GM19351 (cell line): Measurements from ENCODE around the gene F5.
"Not testable (repeated sequence)": the region's sequence is repeated elsewhere in the genome, so short reads cannot be mapped to it uniquely, and the experiment has no call there.

Experiments used
- ATAC-seq: cut with Tn5 transposase; IDR thresholded peaks from one replicate; pipeline ENCODE4 v1.9.1; 2021; ENCODE audit warnings: mild to moderate bottlenecking, moderate library complexity; ENCODE audit not compliant: unreplicated experiment

Gene F5

GRCh38 chr1:169511316-169512005 lies 74.8 kb downstream of the F5 start:
- no peak for ATAC-seq

DNA sequence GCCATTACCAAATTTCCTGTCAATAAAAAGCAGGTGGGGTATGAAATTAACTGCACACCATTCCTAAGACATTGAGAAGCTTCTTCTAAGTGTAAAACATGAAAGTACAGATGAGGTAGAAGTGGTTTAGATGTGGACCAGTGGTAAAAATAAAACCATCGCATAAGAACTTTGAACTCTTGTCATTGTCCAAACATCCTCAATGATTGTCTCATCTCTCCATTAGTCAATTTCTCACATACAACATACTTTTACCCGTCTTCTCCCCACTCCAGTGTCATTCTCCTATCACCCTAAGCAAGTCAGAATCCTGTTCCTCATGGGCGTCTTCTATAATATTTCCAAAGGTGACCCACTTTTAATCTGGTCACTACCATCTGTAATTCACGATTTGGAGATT lies 76.2 kb downstream of the F5 start:
- ATAC-seq = no peak

DNA sequence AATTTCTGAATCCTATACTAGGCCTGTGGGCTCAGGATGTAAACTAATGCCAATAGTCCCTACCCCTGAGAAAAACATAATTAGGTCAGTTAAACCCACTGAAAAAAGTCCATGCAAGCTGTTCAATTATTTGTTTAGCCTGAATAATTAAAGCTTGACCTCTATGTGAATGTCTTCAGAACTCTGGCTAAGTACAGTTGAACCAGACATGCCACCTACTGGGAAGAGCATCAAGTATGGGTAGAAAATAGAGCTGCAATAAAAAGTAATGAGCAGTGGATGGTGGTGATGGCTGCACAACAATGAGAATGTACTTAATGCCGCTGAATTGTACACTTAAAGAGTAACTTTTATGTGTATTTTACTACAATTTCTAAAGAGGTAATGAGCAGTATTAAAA lies 76.9 kb downstream of the F5 start:
- ATAC-seq = no peak

DNA sequence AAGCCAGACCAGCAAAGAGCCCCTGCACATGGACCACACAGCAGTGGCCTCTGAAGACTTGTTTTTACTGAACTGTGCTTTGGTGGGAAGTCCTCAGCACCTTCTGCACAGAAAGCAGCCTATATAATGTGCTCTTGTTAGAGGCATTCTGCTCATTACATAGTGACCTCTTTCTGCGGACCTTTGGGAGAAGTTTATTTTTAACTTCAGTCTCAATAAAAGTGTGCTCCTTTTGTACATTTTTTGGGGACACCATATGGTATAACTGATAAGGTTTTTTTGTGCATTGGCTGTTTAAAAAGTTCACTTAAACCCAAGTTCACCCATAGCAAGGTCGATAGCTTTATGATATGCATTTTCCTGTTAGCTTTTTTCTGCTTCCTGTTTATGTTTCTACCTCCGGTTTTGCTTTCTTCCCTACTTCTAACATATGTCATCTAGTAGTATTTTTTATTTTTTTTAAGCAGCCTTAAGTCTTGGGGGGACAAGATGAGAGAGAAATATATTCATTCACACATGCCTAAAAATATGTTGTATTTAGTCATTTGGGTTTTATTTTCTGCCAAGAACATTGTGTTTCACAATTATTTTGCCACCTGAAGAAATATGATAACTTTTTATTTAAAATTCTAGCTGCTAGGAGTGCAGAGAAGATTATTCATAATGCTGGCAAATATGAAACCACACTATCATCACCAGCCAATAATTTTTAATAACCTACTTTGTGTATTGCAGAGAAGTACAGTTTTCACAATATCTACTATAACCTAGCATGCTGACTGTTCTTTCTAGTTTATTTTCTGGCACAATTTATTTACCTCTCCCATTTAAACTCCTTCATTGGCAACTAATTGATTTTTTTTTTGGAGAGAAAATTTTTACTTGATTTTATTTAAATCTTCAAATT lies 77.6 kb downstream of the F5 start:
- ATAC-seq = no peak

DNA sequence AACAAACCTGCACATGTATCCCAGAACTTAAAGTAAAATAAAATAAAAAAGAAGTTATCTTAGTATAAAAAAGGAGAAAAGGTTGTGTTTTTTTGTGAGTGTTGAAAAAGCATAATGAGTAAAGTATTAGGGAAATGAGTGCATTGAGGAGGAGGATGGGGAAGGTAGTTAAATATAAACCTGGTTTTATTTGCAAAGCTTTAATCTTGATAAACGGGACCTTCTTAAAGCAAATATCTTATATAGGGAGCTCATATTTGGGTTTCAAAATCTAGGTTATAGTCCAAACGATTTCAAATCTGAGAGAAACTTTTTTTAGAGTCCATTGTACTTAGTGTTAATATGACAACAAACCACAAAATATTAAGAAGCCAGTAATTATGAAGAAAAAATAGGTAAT lies 78.9 kb downstream of the F5 start:
- ATAC-seq = no peak

GRCh38 chr1:169503601-169504000 lies 82.7 kb downstream of the F5 start:
- not testable (repeated sequence) for ATAC-seq

- no peak for ATAC-seq
These were observed 86.5 kb downstream of the F5 start for GRCh38 chr1:169499807-169500206.

- ATAC-seq = no peak
These were observed 89.0 kb downstream of the F5 start for GRCh38 chr1:169497317-169497716.

- ATAC-seq = no peak
These were observed 90.4 kb downstream of the F5 start for GRCh38 chr1:169495916-169496315.

GRCh38 chr1:169495046-169495775 lies 91.1 kb downstream of the F5 start:
- ATAC-seq = no peak

GRCh38 chr1:169494343-169494742 lies 91.9 kb downstream of the F5 start:
- no peak for ATAC-seq

GRCh38 chr1:169493251-169493650 lies 93.0 kb downstream of the F5 start:
- ATAC-seq = no peak

GRCh38 chr1:169491845-169492281 lies 94.4 kb downstream of the F5 start:
- peak; percentile 65 for ATAC-seq

DNA sequence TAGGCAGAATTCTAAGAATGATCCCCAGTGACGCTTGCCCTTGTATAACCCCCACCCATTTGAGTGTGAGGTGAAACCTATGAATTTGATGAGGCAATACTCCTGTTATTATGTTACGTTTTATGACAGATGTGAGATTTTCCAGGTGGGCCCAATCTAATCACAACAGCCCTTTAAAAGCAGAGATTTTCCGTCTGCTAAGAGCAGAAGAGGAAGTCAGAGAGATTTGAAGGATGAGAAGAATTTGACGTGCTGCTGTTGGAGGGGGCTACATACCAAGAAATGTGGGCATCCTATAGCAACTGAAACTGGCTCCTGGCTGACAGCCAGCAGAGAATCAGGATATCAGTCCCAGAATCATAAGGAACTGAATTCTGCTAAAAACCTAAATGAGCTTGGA lies 98.1 kb downstream of the F5 start:
- no peak for ATAC-seq

DNA sequence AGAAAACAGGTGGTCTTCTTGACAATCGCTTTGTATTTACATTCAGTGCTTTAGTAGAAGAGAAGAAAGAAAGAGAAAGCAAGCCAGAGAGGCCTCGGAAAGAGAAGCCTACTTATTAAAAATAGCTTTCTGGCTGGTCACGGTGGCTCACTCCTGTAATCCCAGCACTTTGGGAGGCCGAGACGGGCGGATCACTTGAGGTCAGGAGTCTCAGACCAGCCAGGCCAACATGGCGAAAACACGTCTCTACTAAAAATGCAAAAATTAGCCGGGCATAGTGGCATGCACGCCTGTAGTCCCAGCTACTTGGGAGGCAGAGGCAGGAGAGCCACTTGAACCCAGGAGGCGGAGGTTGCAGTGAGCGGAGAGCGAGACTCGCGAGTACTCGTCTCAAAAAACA lies 98.7 kb downstream of the F5 start:
- no peak for ATAC-seq

- ATAC-seq = no peak
These were observed 99.1 kb downstream of the F5 start for GRCh38 chr1:169487133-169487532.

- peak; percentile 6 for ATAC-seq
These were observed 99.8 kb downstream of the F5 start for GRCh38 chr1:169486281-169487051.

DNA sequence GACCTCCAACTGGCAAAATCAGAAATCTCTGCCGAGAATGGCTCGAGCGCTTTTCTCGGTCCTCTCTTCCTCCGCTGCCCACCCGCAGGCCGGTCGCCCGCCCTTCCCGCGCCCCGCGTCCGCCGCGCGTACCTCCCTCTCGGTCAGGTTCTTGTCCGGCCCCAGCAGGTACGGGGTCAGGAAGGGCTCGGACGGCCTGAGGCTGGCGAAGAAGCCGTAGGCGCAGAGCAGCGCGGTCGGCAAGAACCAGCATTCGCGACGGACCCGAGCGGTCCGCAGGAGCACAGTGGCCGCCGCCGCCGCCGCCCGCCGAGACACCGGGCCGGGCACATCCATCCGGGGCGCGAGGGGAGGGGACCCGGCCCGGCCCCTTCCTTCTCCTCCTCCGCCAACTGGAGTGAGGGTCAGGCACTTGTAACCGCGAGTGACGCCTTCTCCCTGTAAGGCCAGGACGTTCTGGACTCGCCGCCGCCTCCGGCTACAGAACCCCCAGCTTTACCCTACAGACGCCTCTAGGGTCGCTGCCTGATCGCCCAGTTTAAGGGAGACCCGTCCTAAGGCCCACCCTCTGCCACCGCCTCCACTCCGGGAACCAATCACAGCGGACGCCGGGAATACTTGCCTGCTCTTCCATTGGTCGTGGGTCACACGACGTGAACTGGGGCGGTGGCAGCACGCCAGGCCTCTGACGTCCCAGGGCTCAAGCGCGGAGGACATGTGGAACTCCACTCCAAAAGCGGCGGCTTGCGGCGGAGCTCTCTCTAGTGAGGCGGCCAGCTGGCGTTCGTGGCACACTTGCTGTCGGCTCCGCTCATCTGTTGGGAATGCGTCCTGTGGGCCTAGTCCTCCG lies 100.6 kb downstream of the F5 start, which contains the start of gene SLC19A2:
TSS of gene SLC19A2 (minus strand) at position 514 of the 850 bp plus-strand sequence. CDS start at position 336, 178 bp downstream.
- ATAC-seq = peak; percentile 96

GRCh38 chr1:169484683-169485430 lies 101.4 kb downstream of the F5 start:
- ATAC-seq = peak; percentile 26
